Mucosa of rectum (tissue), 2 donors: ENCODE results near the gene DAZAP2.
A peak's percentile ranks its signal among the peaks of the same experiment; 100 is the strongest.

Experiments
- H3K27ac ChIP-seq, 2 donors: one replicate each; pipeline ENCODE4 v1.7.0; 2013; ENCODE audit warnings: inconsistent platforms in 2 of 2, low read depth in 2 of 2, low read length in 2 of 2
- H3K27me3 ChIP-seq, 2 donors: one replicate each; pipeline ENCODE4 v1.7.0; 2013; ENCODE audit warnings: low read length in 2 of 2; ENCODE audit not compliant: control insufficient read depth in 2 of 2, insufficient read depth in 2 of 2
- H3K36me3 ChIP-seq, 2 donors: one replicate each; pipeline ENCODE4 v1.7.0; 2013; ENCODE audit warnings: low read length in 2 of 2; ENCODE audit not compliant: control insufficient read depth in 2 of 2, insufficient read depth in 2 of 2
- H3K4me1 ChIP-seq, 2 donors: one replicate each; pipeline ENCODE4 v1.7.0; 2013; ENCODE audit warnings: low read length in 2 of 2, mild to moderate bottlenecking in 1 of 2; ENCODE audit not compliant: control insufficient read depth in 2 of 2, insufficient read depth in 2 of 2
- H3K4me3 ChIP-seq, 2 donors: one replicate each; pipeline ENCODE4 v1.7.0; 2013; ENCODE audit warnings: low read length in 2 of 2
- H3K9ac ChIP-seq, 2 donors: one replicate each; pipeline ENCODE4 v1.7.0; 2013; ENCODE audit warnings: low read length in 2 of 2, low read depth in 1 of 2, mild to moderate bottlenecking in 1 of 2
- H3K9me3 ChIP-seq, 2 donors: one replicate each; pipeline ENCODE4 v1.7.0; 2013; ENCODE audit warnings: low read length in 2 of 2; ENCODE audit not compliant: control insufficient read depth in 2 of 2
- donor health status: healthy.
- donor health status: Normal muscosa, but diverticular disease.

Gene DAZAP2

GRCh38 chr12:51227962-51228361 lies 10.7 kb upstream of the DAZAP2 start:
- H3K36me3 ChIP-seq = no peaks in the 10 kb centered on the region
- no peak overlapping the region for H3K4me3 ChIP-seq
- no peaks in the 10 kb centered on the region for H3K4me1 ChIP-seq
- H3K27me3 ChIP-seq = no peaks in the 10 kb centered on the region
- no peaks in the 10 kb centered on the region for H3K9me3 ChIP-seq
- no peak overlapping the region for H3K27ac ChIP-seq
- no peak overlapping the region for H3K9ac ChIP-seq

- no peaks in the 10 kb centered on the region for H3K4me1 ChIP-seq
- H3K9me3 ChIP-seq = no peaks in the 10 kb centered on the region
- H3K36me3 ChIP-seq = no peaks in the 10 kb centered on the region
- H3K4me3 ChIP-seq = no peak overlapping the region
- no peak overlapping the region for H3K27ac ChIP-seq
- no peaks in the 10 kb centered on the region for H3K27me3 ChIP-seq
- H3K9ac ChIP-seq = no peak overlapping the region
Observed at GRCh38 chr12:51229116-51229809, 9.4 kb upstream of the DAZAP2 start.

- Histone ChIP-seq H3K27me3 (no peaks in the 10 kb centered on the region), H3K9ac (no peak overlapping the region), H3K27ac (no peak overlapping the region), H3K4me3 (no peak overlapping the region), H3K9me3 (no peaks in the 10 kb centered on the region), H3K4me1 (no peaks in the 10 kb centered on the region), H3K36me3 (no peaks in the 10 kb centered on the region)
Observed at GRCh38 chr12:51232642-51233041, 6.0 kb upstream of the DAZAP2 start.

- H3K9me3 ChIP-seq = no peaks in the 10 kb centered on the region
Observed at GRCh38 chr12:51234530-51234929, 4.1 kb upstream of the DAZAP2 start.

GRCh38 chr12:51238037-51238509 lies 553 bp upstream of the DAZAP2 start:
- Histone ChIP-seq H3K36me3 (peaks cover 26 to 34% of the 10 kb centered on the region in 2 donors), H3K4me1 (peaks cover 13 to 15% of the 10 kb centered on the region in 2 donors), H3K9me3 (no peaks in the 10 kb centered on the region), H3K27me3 (no peaks in the 10 kb centered on the region), H3K27ac (peak overlapping the region; percentile 100), H3K4me3 (peak overlapping the region; percentile 73 to 99), H3K9ac (peak overlapping the region; percentile 65)

More at GRCh38 chr12:51234530-51234929, 4.1 kb upstream of the DAZAP2 start:
- Histone ChIP-seq H3K36me3 (peaks cover 0 to 2% of the 10 kb centered on the region in 2 donors), H3K4me1 (peaks cover 0 to 6% of the 10 kb centered on the region in 2 donors), H3K9ac (no peak overlapping the region), H3K27me3 (no peaks in the 10 kb centered on the region), H3K4me3 (no peak overlapping the region), H3K27ac (no peak overlapping the region)

- no peaks in the 10 kb centered on the region for H3K9me3 ChIP-seq
- H3K4me1 ChIP-seq = peaks cover 13 to 15% of the 10 kb centered on the region in 2 donors
- no peak overlapping the region for H3K4me3 ChIP-seq
- peaks cover 40 to 42% of the 10 kb centered on the region in 2 donors for H3K36me3 ChIP-seq
- no peak overlapping the region for H3K9ac ChIP-seq
- no peak overlapping the region for H3K27ac ChIP-seq
- no peaks in the 10 kb centered on the region for H3K27me3 ChIP-seq
Observed at GRCh38 chr12:51240971-51241370, 2.3 kb downstream of the DAZAP2 start.

- no peak overlapping the region for H3K27ac ChIP-seq
- H3K4me3 ChIP-seq = no peak overlapping the region
- H3K9ac ChIP-seq = no peak overlapping the region
- no peaks in the 10 kb centered on the region for H3K9me3 ChIP-seq
- no peaks in the 10 kb centered on the region for H3K27me3 ChIP-seq
- peaks cover 13 to 18% of the 10 kb centered on the region in 2 donors for H3K4me1 ChIP-seq
- H3K36me3 ChIP-seq = peaks cover 42 to 48% of the 10 kb centered on the region in 2 donors
Observed at GRCh38 chr12:51242120-51242519, 3.5 kb downstream of the DAZAP2 start.

- Histone ChIP-seq H3K36me3 (peaks cover 45 to 48% of the 10 kb centered on the region in 2 donors), H3K4me3 (no peak overlapping the region), H3K9me3 (no peaks in the 10 kb centered on the region), H3K27ac (no peak overlapping the region), H3K9ac (no peak overlapping the region), H3K27me3 (no peaks in the 10 kb centered on the region), H3K4me1 (peaks cover 18 to 23% of the 10 kb centered on the region in 2 donors)
Observed at GRCh38 chr12:51242876-51243275, 4.2 kb downstream of the DAZAP2 start.

GRCh38 chr12:51244269-51244668 lies 5.6 kb downstream of the DAZAP2 start:
- H3K27ac ChIP-seq = no peak overlapping the region
- no peak overlapping the region for H3K4me3 ChIP-seq
- no peak overlapping the region for H3K9ac ChIP-seq
- H3K36me3 ChIP-seq = peaks cover 51 to 53% of the 10 kb centered on the region in 2 donors
- H3K27me3 ChIP-seq = no peaks in the 10 kb centered on the region
- peaks cover 15 to 23% of the 10 kb centered on the region in 2 donors for H3K4me1 ChIP-seq
- H3K9me3 ChIP-seq = no peaks in the 10 kb centered on the region

GRCh38 chr12:51245476-51246253 lies 7.0 kb downstream of the DAZAP2 start:
- H3K9ac ChIP-seq = no peak overlapping the region
- H3K36me3 ChIP-seq = peaks cover 46% of the 10 kb centered on the region in 2 donors
- H3K4me1 ChIP-seq = peaks cover 7 to 13% of the 10 kb centered on the region in 2 donors
- H3K4me3 ChIP-seq = no peak overlapping the region
- no peaks in the 10 kb centered on the region for H3K27me3 ChIP-seq
- H3K27ac ChIP-seq = peak overlapping the region in 1 of 2 donors; percentile 24
- H3K9me3 ChIP-seq = no peaks in the 10 kb centered on the region
